NCI-H748 treated with DMSO at 0.1 percent for 48 hours (cell line): Measurements from ENCODE around the gene PIRT.

Experiments
- DNase-seq: peaks from one replicate; lab custom pipeline; 2025; lab: John Stamatoyannopoulos, UW

Gene PIRT

DNA sequence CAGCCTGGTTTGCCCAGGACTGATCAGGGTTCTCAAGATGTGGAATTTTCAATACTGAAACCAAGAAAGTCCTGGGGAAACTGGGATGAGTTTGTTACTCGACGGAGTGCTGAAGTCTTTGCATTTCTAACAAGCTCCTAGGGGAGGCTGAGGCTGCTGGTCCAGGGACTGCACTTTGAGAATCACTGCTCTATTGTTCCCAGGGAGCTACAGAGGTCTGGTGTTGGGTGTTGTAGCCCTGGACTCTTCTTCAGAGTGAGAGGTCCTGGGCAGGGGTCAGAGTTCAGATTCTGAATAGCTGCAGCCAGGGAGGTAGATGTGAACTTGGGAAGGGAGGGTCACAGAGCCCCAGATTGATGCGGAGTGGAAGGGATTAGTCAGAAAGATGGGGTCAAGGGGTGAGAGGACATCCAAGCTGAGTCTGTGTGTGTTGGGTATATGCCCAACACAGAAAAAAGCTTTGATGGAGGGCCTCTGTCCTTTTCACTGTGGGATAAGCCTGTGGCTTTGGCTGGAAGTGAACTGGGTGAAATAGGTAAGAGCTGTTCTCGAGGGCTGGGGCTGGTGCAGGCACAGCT lies 48.1 kb downstream of the PIRT start:
- DNase-seq, result no peak

DNA sequence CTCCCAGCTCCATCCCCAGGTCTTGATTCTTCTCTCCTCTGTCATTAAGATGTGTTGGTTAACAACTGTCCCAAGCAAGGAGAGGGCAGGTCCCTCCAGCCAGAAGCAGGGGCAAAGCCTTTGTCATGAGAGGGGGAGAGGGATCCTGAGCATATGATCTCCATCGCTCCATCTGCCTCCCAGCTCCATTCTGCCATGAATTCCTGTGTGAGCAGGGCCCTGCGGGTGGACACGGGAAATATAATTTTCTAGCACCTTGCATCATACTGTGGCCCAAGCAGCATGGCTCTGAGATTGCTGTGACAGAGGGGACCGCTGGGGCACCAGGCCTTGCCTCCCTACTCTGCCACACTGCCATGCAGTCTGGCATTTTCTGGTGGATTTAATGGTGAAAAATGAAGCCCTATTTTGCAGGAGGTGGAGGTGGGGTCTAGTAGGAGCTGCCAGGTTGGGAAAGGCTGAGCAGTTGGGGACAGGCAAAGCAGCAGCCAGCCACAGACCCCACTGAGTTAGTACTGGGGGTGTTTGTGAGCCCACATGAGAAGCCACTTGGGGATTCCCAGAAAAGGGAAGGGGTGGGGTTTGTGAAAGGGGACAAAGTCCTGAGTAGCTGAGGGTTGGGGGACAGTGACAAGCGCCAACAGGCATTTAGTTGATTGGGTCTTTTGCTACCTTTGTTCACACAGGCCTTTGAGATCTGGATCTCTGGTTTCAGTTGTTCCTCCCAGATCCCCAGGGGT lies 50.4 kb downstream of the PIRT start:
- DNase-seq, result no peak

DNA sequence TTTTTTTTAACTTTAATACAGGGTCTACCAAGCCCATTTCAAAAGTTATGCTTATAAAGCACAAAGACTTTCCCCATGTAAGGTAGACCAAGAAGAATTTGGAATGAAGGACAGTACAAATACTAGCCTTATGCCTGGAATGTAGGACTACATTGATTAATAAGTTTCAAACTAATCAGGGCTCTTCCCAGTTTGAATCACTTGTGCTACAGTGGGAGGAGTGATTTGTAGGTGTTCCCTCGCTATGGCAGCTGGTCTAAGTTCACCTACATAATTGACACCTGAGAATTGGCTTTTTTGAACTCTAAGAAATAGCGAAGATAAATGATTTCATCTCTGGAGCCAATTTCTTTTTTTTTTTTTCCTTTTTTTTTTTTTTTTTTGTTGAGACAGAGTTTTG lies 52.6 kb downstream of the PIRT start:
- no peak for DNase-seq

DNA sequence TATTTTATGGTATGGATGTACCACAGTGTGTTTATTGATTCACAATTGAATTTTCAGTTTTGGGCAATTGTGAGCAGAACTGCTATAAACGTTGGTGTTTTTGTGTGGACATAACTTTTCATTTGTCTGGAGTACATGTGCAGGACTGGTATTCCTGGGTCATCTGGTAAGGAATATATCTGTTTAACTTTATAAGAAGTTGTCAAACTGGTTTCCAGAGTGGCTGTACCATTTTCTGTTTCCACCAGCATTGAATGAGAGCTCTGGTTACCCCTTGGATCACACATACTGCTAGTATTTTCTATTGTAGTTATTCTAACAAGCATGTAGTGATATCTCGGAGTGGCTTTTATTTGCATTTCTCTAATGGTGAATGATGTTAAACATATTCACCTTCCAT lies 58.3 kb downstream of the PIRT start:
- no peak for DNase-seq

DNA sequence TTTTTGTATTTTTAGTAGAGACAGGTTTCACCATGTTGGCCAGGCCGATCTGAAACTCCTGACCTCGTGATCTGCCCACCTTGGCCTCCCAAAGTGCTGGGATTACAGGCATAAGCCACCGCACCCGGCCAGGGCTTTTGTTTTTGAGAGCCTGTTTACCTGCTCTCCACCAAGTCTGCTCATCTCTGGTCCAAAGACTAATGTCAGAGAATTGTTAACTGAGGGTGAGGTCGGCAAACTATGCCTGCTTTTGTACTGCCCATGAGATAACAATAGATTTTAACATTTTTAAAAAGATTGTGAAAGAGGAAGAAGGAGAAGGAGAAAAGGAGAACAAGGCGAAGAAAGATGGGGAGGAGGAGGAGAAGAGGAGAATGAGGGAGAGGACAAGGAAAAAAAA lies 60.0 kb downstream of the PIRT start:
- no peak for DNase-seq

DNA sequence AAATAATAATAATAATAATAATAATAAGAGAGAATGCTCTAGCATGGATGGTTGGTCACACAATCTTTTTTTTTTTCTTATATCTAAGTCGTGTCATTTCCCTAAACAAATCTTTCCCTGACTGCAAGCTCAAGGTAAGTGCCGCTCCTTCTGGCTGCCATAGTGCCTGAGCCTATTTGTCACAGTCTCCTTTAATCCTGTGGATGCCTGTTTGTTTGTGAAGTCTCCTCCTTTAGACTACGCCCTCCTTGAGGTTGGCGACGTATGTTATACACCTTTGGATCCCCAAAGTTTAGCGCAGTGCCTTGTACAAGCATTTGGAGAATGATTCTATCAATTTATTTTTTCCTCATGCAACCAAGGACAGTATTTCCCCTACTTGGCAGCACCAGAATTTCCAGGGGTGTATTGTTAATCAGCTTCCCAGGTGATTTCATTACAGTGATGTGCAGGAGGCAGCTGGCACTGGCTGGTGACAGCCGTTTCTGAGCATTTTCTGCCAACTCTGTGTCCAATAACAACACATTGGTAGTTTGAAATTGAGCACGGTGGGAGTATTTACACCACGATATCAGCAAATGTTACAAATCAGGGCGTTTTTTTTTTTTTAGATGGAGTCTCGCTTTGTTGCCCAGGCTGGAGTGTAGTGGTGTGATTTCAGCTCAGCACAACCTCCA lies 60.6 kb downstream of the PIRT start:
- DNase-seq, result no peak

DNA sequence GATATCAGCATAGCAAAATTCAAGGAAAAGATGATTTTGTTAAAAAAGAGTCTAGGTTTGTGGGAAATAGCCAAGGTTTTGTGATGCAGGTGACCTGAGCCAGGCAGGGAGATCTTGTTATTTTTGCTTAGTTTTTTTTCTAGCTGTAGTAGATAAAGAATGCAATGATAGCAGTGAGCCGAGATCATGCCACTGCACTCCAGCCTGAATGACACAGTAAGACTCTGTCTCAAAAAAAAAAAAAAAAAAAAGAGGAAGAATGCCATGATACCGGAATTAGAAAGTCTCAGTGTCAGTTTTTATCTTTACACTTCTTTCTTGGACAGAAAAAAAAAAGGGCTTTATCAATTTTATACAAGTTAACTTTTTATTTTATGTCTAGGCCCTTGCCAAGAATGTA lies 61.5 kb downstream of the PIRT start:
- no peak for DNase-seq

DNA sequence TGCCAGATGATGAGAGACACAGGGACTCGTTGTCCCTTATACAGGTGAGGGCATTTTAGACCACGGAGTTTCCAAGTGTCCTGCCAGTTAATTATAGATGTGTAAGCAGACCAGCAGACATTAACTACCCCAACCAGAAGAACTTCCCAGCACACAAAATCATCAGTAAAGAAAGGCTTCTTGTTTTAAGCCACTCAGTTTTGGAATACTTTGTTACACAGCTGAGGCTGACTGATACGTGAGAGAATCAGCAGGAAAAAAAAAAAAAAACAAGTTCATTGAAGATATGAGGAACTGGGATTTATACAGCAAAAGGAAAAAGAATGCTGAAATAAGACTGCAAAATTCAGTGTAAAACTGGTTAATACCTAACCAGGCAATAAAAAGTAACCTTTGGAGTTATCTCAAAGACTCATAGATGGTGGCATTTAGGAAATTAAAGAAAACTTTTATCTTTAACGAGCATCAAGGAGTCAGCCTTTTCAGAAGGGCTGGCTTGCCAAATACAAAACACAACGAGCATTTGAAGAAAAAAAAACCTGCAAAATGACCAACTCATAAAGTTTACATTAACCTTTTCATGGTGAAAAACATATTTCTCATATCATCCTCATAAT lies 62.0 kb downstream of the PIRT start:
- DNase-seq, result no peak

DNA sequence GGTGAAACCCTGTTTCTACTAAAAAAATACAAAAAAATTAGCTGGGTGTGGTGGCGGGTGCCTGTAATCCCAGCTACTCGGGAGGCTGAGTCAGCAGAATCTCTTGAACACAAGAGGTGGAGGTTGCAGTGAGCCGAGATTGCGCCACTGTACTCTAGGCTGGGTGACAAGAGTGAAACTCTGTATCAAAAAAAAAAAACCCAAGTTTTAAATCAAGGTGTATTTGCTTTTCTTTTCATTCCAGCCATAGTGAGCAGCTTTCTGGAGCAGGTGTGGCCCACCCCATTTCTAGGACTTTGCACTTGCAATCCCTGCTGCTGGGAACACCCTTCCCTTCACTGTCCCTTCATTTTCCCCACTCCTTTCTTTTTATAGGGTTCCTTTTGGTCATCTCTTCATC lies 62.8 kb downstream of the PIRT start:
- no peak for DNase-seq

DNA sequence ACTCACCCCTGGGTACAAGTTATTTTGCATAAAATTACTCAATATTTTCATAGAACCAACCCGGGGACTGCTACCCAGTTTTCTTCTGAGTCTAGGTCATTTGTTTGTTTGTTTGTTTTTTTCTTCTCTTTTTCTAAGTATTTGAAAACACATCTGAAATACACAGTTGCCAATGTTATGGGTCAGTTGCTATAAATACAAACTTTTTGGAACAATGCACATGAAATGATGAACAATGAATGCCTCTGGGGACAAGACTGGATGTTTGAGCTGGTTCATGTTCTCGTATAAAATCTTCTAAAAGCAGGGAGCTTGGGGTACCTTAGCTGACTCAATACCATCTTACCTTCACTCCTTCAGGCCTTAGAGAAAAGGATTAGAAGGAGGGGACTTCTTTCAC lies 64.5 kb downstream of the PIRT start:
- no peak for DNase-seq
